Fibroblast of villous mesenchyme (primary cell): Measurements from ENCODE around the gene WDR70. TPM values are rescaled to one million over a fixed set of nuclear protein-coding genes. Genes with fewer than 3 reads are reported as not detected.
A peak's percentile ranks its signal among the peaks of the same experiment; 100 is the strongest.
"Not testable (repeated sequence)": the region's sequence is repeated elsewhere in the genome, so short reads cannot be mapped to it uniquely, and the experiment has no call there.

ENCODE experiments used
- DNase-seq: peaks from one replicate; pipeline ENCODE4 v3.0.0-alpha.2; 2010; ENCODE audit warnings: low read depth
- H3K4me3 ChIP-seq: 2 replicates; pipeline ENCODE4 v1.5.1; 2011; ENCODE audit warnings: low read depth, mild to moderate bottlenecking, low read length
- total RNA-seq: library from RNA; depleted of rRNA; stranded (reverse); fragments of >200 nt; gene quantifications from 2 replicates; pipeline ENCODE4 v1.2.3, GENCODE V29; 2012
- TF ChIP-seq, protein P1 (sequence below): IDR thresholded peaks from 2 replicates; pipeline ENCODE4 v1.5.1; 2012; ENCODE audit warnings: low read depth, mild to moderate bottlenecking, low read length; ENCODE audit not compliant: insufficient read depth

Gene WDR70
- total RNA-seq, 1 donor: 29.4 TPM

GRCh38 chr5:37501152-37501551 lies 122.0 kb downstream of the WDR70 start:
- TF ChIP-seq, protein P1, sequence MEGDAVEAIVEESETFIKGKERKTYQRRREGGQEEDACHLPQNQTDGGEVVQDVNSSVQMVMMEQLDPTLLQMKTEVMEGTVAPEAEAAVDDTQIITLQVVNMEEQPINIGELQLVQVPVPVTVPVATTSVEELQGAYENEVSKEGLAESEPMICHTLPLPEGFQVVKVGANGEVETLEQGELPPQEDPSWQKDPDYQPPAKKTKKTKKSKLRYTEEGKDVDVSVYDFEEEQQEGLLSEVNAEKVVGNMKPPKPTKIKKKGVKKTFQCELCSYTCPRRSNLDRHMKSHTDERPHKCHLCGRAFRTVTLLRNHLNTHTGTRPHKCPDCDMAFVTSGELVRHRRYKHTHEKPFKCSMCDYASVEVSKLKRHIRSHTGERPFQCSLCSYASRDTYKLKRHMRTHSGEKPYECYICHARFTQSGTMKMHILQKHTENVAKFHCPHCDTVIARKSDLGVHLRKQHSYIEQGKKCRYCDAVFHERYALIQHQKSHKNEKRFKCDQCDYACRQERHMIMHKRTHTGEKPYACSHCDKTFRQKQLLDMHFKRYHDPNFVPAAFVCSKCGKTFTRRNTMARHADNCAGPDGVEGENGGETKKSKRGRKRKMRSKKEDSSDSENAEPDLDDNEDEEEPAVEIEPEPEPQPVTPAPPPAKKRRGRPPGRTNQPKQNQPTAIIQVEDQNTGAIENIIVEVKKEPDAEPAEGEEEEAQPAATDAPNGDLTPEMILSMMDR: no peak
- DNase-seq: peak; percentile 48
- H3K4me3 ChIP-seq: no peak overlapping the region

- no peak for DNase-seq
- no peak overlapping the region for H3K4me3 ChIP-seq
- TF ChIP-seq, protein P1: no peak
These were observed 127.1 kb downstream of the WDR70 start for GRCh38 chr5:37506241-37506640.

DNA sequence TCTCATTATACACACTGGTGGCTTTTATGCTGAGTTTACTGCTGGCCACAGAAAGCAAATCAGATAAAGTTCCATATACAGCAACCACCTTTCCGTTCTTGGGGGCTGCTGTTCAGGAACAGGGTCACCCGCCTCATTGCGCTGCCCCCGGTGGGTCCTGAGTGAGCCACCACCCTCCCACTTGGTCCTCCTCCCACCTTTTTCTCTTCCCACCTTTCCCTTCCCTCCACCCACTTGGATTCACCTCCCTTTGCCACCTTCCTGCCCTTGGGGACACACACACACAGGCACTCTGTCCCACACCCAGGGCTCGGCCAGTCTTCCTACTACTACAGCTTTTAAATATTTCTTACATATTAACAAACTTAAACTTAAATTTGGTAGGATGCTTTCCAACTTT lies 127.6 kb downstream of the WDR70 start:
- TF ChIP-seq, protein P1: no peak
- H3K4me3 ChIP-seq: no peak overlapping the region
- DNase-seq: no peak

GRCh38 chr5:37511646-37512045 lies 132.5 kb downstream of the WDR70 start:
- H3K4me3 ChIP-seq: no peak overlapping the region
- DNase-seq: no peak
- TF ChIP-seq, protein P1: no peak

- TF ChIP-seq, protein P1: no peak
- H3K4me3 ChIP-seq: no peak overlapping the region
- no peak for DNase-seq
These were observed 135.8 kb downstream of the WDR70 start for GRCh38 chr5:37514946-37515345.

DNA sequence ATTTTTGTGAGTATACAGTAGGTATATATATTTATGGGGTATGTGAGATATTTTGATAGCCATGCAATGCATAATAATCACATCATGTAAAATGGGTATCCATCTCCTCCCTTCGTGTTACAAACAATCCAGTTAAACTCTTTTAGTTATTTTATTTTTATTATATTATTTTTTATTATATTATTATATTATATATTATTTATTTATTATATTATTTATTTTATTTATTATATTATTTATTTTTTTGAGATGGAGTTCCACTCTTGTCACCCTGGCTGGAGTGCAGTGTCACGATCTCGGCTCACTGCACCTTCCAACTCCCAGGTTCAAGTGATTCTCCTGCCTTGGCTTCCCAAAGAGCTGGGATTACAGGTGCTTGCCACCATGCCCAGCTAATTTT lies 138.6 kb downstream of the WDR70 start:
- TF ChIP-seq, protein P1: no peak
- DNase-seq: no peak

GRCh38 chr5:37518356-37518755 lies 139.2 kb downstream of the WDR70 start:
- DNase-seq, H3K4me3 ChIP-seq: not testable (repeated sequence)

More for the DNA sequence above, 138.6 kb downstream of the WDR70 start:
- H3K4me3 ChIP-seq: no peak overlapping the region

DNA sequence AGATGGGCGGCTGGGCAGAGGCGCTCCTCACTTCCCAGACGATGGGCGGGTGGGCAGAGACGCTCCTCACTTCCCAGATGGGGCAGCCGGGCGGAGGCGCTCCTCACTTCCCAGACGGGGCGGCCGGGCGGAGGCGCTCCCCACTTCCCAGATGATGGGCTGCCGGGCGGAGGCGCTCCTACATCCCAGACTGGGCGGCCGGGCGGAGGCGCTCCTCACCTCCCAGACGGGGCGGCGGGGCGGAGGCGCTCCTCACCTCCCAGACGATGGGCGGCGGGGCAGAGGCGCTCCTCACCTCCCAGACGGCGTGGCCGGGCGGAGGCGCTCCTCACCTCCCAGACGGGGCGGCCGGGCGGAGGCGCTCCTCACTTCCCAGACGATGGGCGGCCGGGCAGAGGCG lies 140.2 kb downstream of the WDR70 start:
- TF ChIP-seq, protein P1: no peak
- H3K4me3 ChIP-seq: no peak overlapping the region
- no peak for DNase-seq
